Right lobe of liver (tissue), 6 donors: ENCODE results near the gene CCDC38. TPM values are rescaled to one million over a fixed set of nuclear protein-coding genes. Genes with fewer than 3 reads are reported as not detected.
A peak's percentile ranks its signal among the peaks of the same experiment; 100 is the strongest.

Source experiments
- ATAC-seq, 4 donors: fragments of 200-7000 bp; cut with Tn5 transposase; one replicate each; pipeline ENCODE4 v1.9.1; 2020; ENCODE audit warnings: mild to moderate bottlenecking in 4 of 4, moderate library complexity in 4 of 4
- DNase-seq, 3 donors: peaks; one replicate each; pipeline ENCODE4 v3.0.0-alpha.2; 2020
- H3K27ac ChIP-seq, 3 donors: fragments of 200-600 bp; one replicate each; pipeline ENCODE4 v1.8.0; 2022
- H3K27me3 ChIP-seq, 2 donors: fragments of 200-600 bp; one replicate each; pipeline ENCODE4 v1.8.0; 2022
- H3K36me3 ChIP-seq, 4 donors: fragments of 200-600 bp; sonication (generic) in 1 of 4; one replicate each; pipeline versions ENCODE4 v1.5.1 to v1.8.0; 2017 to 2022; ENCODE audit warnings: control low read depth in 1 of 4
- H3K4me1 ChIP-seq, 4 donors: fragments of 200-600 bp; sonication (generic) in 1 of 4; one replicate each; pipeline versions ENCODE4 v1.5.1 to v1.8.0; 2017 to 2022; ENCODE audit warnings: control low read depth in 1 of 4
- H3K4me3 ChIP-seq, 3 donors: fragments of 200-600 bp; one replicate each; pipeline ENCODE4 v1.8.0; 2022
- H3K9me3 ChIP-seq, 4 donors: fragments of 200-600 bp; sonication (generic) in 1 of 4; one replicate each; pipeline versions ENCODE4 v1.5.1 to v1.8.0; 2017 to 2022; ENCODE audit warnings: control low read depth in 1 of 4
- POLR2A ChIP-seq: fragments of 450-650 bp; IDR thresholded peaks from one replicate; pipeline ENCODE4 v1.6.1; 2017; ENCODE audit warnings: antibody characterized with exemption, mild to moderate bottlenecking
- WGBS: methylation state at CpG from one replicate; pipeline ENCODE4 v1.1.6; 2018; ENCODE audit warnings: low coverage, low lambda C conversion rate; ENCODE audit not compliant: insufficient coverage; ENCODE audit errors: missing lambda C conversion rate; 5-methylcytosine and 5-hydroxymethylcytosine counted together
- intact Hi-C, 2 donors: fragments of 100-400 bp; cut with DNase I; formaldehyde crosslinking; loops; one replicate each; pipeline versions ENCODE4 v1.11.2 to v1.14.1; 2022
- total RNA-seq, 6 experiments: library from RNA; depleted of rRNA in 2 of 6; stranded (reverse); fragments of >200 nt in 2 of 6; fragmentation: NEBNext Ultra II Directional in 3 of 6; extraction: Animal tissue kit (Norgen Biotek cat#: 25700) in 3 of 6; gene quantifications; one replicate each; pipeline versions ENCODE4 v1.1.0 to v1.2.4, GENCODE V29; 2016 to 2023
- TF ChIP-seq, protein P1 (sequence below), 4 donors: fragments of 200-600 bp in 3 of 4; fragments of 450-650 bp in 1 of 4; IDR thresholded peaks; one replicate each; pipeline versions ENCODE4 v1.5.1 to v1.8.0; 2016 to 2022; ENCODE audit warnings: antibody characterized with exemption in 4 of 4, mild to moderate bottlenecking in 2 of 4
- donor health status: DM: no; HTN: yes; CAD: no.
- donor health status: DM: no; HTN: no; CAD: no.
- donor health status: DM: no; HTN: no; CAD: no.
- donor health status: DM: no; HTN: yes; CAD: no.
- donor health status: DM: no; HTN: yes; CAD: no.

The CCDC38 gene
- total RNA-seq, 6 experiments from 2014 or later = 0.19 to 1.8 (median 0.89) TPM

DNA sequence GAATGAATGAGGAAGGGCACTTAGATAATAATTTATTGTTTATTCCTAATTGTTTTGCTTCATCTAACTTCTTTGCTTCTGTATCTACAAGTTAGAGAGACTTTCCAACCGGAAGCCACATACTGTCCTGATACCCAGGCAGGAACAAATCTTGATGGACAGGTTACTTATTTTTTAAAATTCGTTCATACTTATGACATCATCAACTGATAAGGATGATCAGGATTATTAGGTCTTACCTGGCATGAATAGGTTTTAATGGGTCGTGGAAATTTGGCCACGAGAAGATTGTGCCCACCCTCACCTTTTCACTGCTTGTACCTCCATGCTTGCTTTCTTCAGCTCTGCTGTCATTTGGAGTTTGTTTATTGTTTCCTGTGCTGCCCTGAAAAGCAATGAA, 44.3 kb downstream of the CCDC38 start:
- Histone ChIP-seq H3K36me3 (no peaks in the 10 kb centered on the region), H3K9me3 (no peaks in the 10 kb centered on the region), H3K4me3 (no peak overlapping the region), H3K27ac (no peak overlapping the region), H3K27me3 (no peaks in the 10 kb centered on the region), H3K4me1 (no peaks in the 10 kb centered on the region)
- 70% methylated on average over 4 of the region's 4 CpGs for WGBS
- no peak for TF ChIP-seq POLR2A
- TF ChIP-seq, protein P1, sequence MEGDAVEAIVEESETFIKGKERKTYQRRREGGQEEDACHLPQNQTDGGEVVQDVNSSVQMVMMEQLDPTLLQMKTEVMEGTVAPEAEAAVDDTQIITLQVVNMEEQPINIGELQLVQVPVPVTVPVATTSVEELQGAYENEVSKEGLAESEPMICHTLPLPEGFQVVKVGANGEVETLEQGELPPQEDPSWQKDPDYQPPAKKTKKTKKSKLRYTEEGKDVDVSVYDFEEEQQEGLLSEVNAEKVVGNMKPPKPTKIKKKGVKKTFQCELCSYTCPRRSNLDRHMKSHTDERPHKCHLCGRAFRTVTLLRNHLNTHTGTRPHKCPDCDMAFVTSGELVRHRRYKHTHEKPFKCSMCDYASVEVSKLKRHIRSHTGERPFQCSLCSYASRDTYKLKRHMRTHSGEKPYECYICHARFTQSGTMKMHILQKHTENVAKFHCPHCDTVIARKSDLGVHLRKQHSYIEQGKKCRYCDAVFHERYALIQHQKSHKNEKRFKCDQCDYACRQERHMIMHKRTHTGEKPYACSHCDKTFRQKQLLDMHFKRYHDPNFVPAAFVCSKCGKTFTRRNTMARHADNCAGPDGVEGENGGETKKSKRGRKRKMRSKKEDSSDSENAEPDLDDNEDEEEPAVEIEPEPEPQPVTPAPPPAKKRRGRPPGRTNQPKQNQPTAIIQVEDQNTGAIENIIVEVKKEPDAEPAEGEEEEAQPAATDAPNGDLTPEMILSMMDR (IDR thresholded peaks at IDR 0.05) = no peak
- DNase-seq (no peak), ATAC-seq (no peak)
- intact Hi-C loops = no loop called here

DNA sequence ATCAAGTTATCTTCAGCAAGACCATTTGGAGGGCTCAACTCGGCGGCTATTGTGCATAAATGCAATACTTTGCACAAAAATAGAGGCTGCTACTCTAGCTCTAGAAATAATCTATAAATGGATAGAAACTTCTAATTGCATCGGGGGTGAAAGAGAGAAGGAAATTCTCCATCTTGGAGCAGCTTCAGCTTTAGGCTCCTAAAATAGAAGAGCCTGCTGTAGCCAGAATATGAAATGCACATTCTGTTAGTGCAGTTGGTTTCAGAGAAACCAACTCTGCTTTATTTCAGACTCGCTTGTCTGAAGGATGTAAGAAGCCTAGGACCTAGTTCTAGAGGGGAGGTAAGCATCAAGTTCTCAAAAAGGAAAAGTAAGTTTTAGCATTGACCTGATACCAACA, 45.6 kb downstream of the CCDC38 start:
- no peak for DNase-seq
- WGBS = 73% methylated on average over 3 of the region's 4 CpGs
- intact Hi-C loops = no loop called here

DNA sequence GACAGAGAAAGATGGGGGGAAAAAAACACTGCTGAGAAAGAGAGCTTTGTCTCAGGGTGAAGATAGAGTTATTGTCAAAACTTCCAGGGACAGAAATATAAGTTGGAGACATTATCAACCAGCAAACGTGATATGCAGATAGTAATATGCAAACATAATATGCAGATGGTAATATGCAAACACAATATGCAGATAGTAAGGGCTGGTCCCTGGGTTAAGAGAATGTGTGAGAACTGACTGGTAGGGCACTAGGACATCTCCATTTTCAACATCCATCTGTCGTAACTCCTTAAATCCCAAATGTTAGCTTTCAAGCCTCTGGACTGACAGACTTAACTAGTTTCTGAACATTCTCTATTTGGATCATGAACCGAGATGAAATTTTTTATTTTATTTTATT, 51.5 kb downstream of the CCDC38 start:
- H3K4me3 ChIP-seq = no peak overlapping the region
- H3K27me3 ChIP-seq = no peaks in the 10 kb centered on the region
- TF ChIP-seq POLR2A = no peak
- TF ChIP-seq, protein P1 (IDR thresholded peaks at IDR 0.05) = no peak
- no peak overlapping the region for H3K27ac ChIP-seq
- ATAC-seq (no peak), DNase-seq (no peak)
- H3K36me3 ChIP-seq = no peaks in the 10 kb centered on the region
- intact Hi-C loops = no loop called here
- no peaks in the 10 kb centered on the region for H3K9me3 ChIP-seq
- no peaks in the 10 kb centered on the region for H3K4me1 ChIP-seq
- WGBS = 69% methylated on average over 2 of the region's 3 CpGs

More for the DNA sequence above, 45.6 kb downstream of the CCDC38 start:
- H3K36me3 ChIP-seq = no peaks in the 10 kb centered on the region
- ATAC-seq = no peak
- H3K4me3 ChIP-seq = no peak overlapping the region
- no peaks in the 10 kb centered on the region for H3K9me3 ChIP-seq
- H3K4me1 ChIP-seq = no peaks in the 10 kb centered on the region
- TF ChIP-seq POLR2A = no peak
- TF ChIP-seq, protein P1 (IDR thresholded peaks at IDR 0.05) = no peak
- no peaks in the 10 kb centered on the region for H3K27me3 ChIP-seq
- no peak overlapping the region for H3K27ac ChIP-seq

DNA sequence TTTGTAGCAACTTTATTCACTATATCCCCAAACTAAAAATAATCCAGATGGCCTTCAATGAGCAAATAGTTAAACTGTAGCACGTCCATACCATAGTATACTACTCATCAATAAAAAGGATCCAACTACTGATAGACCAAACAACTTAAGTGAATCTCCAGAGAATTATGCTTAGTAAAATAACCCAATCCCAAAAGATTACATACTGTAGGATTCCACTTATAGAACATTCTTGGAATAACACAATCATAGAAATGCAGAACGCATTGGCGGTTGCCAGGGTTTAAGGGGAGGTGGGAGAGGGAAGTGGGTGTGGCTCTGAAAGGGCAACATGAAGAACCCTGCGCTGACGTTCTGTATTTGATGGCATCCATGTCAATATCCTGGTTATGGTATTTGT, 55.1 kb downstream of the CCDC38 start:
- WGBS = 63% methylated on average over 5 of the region's 5 CpGs
- TF ChIP-seq, protein P1 (IDR thresholded peaks at IDR 0.05) = no peak
- TF ChIP-seq POLR2A = no peak
- H3K27ac ChIP-seq = no peak overlapping the region
- intact Hi-C loops = no loop called here
- DNase-seq = no peak
- H3K4me3 ChIP-seq = no peak overlapping the region
- H3K27me3 ChIP-seq = no peaks in the 10 kb centered on the region
- H3K9me3 ChIP-seq = no peaks in the 10 kb centered on the region
- H3K4me1 ChIP-seq = no peaks in the 10 kb centered on the region
- H3K36me3 ChIP-seq = no peaks in the 10 kb centered on the region
- no peak for ATAC-seq

DNA sequence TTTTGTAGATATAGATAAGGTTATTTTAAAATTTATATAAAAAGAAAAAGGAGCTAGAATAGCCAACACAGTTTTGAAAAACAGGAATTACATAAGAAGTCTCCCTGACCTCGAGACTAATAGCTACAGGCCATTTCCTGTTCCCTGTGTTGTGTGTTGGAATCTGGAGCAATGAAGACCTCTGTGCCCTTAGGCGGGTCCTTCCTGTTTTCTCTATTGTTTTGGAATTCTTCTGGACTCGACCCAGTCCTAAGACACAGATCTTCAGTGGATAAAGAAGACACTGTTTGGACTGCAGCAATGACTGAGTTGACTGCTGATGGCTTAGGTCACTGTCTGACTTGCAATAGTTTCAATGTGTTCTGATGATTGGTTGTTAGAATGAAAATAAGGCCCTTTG, 57.4 kb downstream of the CCDC38 start:
- no peak for DNase-seq
- Histone ChIP-seq H3K4me1 (no peaks in the 10 kb centered on the region), H3K4me3 (no peak overlapping the region), H3K27me3 (no peaks in the 10 kb centered on the region), H3K36me3 (no peaks in the 10 kb centered on the region), H3K9me3 (no peaks in the 10 kb centered on the region), H3K27ac (no peak overlapping the region)
- intact Hi-C loops = no loop called here
- TF ChIP-seq, protein P1 (IDR thresholded peaks at IDR 0.05) = no peak
- WGBS = 42% methylated on average over 3 of the region's 3 CpGs
- peak; percentile 74 to 93 (median 81) for ATAC-seq
